ENCODE data around the gene TMCC3. TPM values are rescaled to one million over a fixed set of nuclear protein-coding genes. Genes with fewer than 3 reads are reported as not detected.

TMCC3 gene
- total RNA-seq, 1 donor from 2014 or later = 5.7 TPM

- peak; percentile 90 for DNase-seq
- peaks cover 9% of the 10 kb centered on the region for H3K27me3 Mint-ChIP-seq (ENCODE audit: unreplicated experiment)
- H3K36me3 Mint-ChIP-seq (ENCODE audit: unreplicated experiment) = no peaks in the 10 kb centered on the region
- peak overlapping the region; percentile 68 for H3K4me3 Mint-ChIP-seq (ENCODE audit: unreplicated experiment)
- peak overlapping the region; percentile 74 for H3K27ac Mint-ChIP-seq (ENCODE audit: unreplicated experiment)
- peaks cover 32% of the 10 kb centered on the region for H3K4me1 Mint-ChIP-seq (ENCODE audit: low read depth, unreplicated experiment)
- TF ChIP-seq CTCF (IDR thresholded peaks at IDR 0.05; ENCODE audit: partially characterized antibody, unreplicated experiment) = peak; percentile 81
- peaks cover 10% of the 10 kb centered on the region for H3K9me3 Mint-ChIP-seq (ENCODE audit: unreplicated experiment)
Observed at GRCh38 chr12:94532490-94533422, 117.6 kb downstream of the TMCC3 start.

- Mint-ChIP-seq H3K9me3 (ENCODE audit: unreplicated experiment) (peaks cover 6% of the 10 kb centered on the region), H3K4me3 (ENCODE audit: unreplicated experiment) (no peak overlapping the region), H3K27ac (ENCODE audit: unreplicated experiment) (no peak overlapping the region), H3K4me1 (ENCODE audit: low read depth, unreplicated experiment) (peaks cover 29% of the 10 kb centered on the region), H3K27me3 (ENCODE audit: unreplicated experiment) (peaks cover 6% of the 10 kb centered on the region), H3K36me3 (ENCODE audit: unreplicated experiment) (no peaks in the 10 kb centered on the region)
- no peak for DNase-seq
- no peak for TF ChIP-seq CTCF (IDR thresholded peaks at IDR 0.05; ENCODE audit: partially characterized antibody, unreplicated experiment)
Observed at GRCh38 chr12:94531196-94531720, 119.1 kb downstream of the TMCC3 start.

GRCh38 chr12:94525951-94526350, 124.4 kb downstream of the TMCC3 start:
- TF ChIP-seq CTCF (IDR thresholded peaks at IDR 0.05; ENCODE audit: partially characterized antibody, unreplicated experiment) = no peak

More at GRCh38 chr12:94525951-94526350, 124.4 kb downstream of the TMCC3 start:
- Mint-ChIP-seq H3K27me3 (ENCODE audit: unreplicated experiment) (no peaks in the 10 kb centered on the region), H3K4me3 (ENCODE audit: unreplicated experiment) (no peak overlapping the region), H3K36me3 (ENCODE audit: unreplicated experiment) (no peaks in the 10 kb centered on the region), H3K4me1 (ENCODE audit: low read depth, unreplicated experiment) (no peaks in the 10 kb centered on the region), H3K27ac (ENCODE audit: unreplicated experiment) (no peak overlapping the region), H3K9me3 (ENCODE audit: unreplicated experiment) (peaks cover 2% of the 10 kb centered on the region)
- no peak for DNase-seq

Small RNAs within 50 kb of the gene (microRNA-seq; reads per million reads assigned to microRNA genes)
- not detected for gene MIR5700 (ENCODE audit: unreplicated experiment)

Other genes with a start within 250 kb of the TMCC3 start
- 13.4 TPM for gene CEP83, start 190.7 kb downstream of the TMCC3 start, total RNA-seq (ENCODE audit: unreplicated experiment)

All from glutamatergic neuron (in vitro differentiated cells).